ENCODE measurements around the gene LZTS3.

LZTS3 gene

GRCh38 chr20:3199206-3199605, 25.9 kb upstream of the LZTS3 start:
- TF ChIP-seq CTCF (conservative IDR thresholded peaks at IDR 0.05): no peak
- no peak overlapping the region for H3K27ac ChIP-seq

- no peak for TF ChIP-seq CTCF (conservative IDR thresholded peaks at IDR 0.05)
- H3K27ac ChIP-seq: no peak overlapping the region
Measured at GRCh38 chr20:3195590-3196237, 22.4 kb upstream of the LZTS3 start.

GRCh38 chr20:3194617-3195280, 21.4 kb upstream of the LZTS3 start:
- no peak for TF ChIP-seq CTCF (conservative IDR thresholded peaks at IDR 0.05)
- H3K27ac ChIP-seq: no peak overlapping the region

GRCh38 chr20:3193806-3194616, 20.7 kb upstream of the LZTS3 start:
- no peak overlapping the region for H3K27ac ChIP-seq
- TF ChIP-seq CTCF (conservative IDR thresholded peaks at IDR 0.05): no peak

- no peak overlapping the region for H3K27ac ChIP-seq
- TF ChIP-seq CTCF (conservative IDR thresholded peaks at IDR 0.05): no peak
Measured at GRCh38 chr20:3192226-3193015, 19.1 kb upstream of the LZTS3 start.

- no peak overlapping the region for H3K27ac ChIP-seq
- no peak for TF ChIP-seq CTCF (conservative IDR thresholded peaks at IDR 0.05)
Measured at GRCh38 chr20:3190681-3191111, 17.3 kb upstream of the LZTS3 start.

Measured in VCaP (cell line).